PC-3 (cell line): Measurements from ENCODE around the gene KLHL28. TPM values are rescaled to one million over a fixed set of nuclear protein-coding genes. Genes with fewer than 3 reads are reported as not detected.

ENCODE experiments used
- ATAC-seq: fragments of 200-7000 bp; cut with Tn5 transposase; 2 replicates; pipeline ENCODE4 v1.9.1; 2020; ENCODE audit warnings: mild to moderate bottlenecking, moderate library complexity
- BruUV-seq: library from RNA; stranded (reverse); fragments of 400-500 nt; replicated peaks from 2 replicates; lab custom pipeline; 2021; lab: Mats Ljungman, UMichigan
- CTCF ChIA-PET: fragments of 300-600 bp; sonication (Branson Sonifier 250); formaldehyde crosslinking; loops from one replicate; lab custom pipeline; 2022; ENCODE audit warnings: antibody characterized with exemption; lab: Charles Lee
- POLR2A ChIA-PET: fragments of 300-600 bp; sonication (Branson Sonifier 250); formaldehyde crosslinking; loops from one replicate; lab custom pipeline; 2022; ENCODE audit warnings: antibody characterized with exemption; ENCODE audit not compliant: unreplicated experiment; lab: Charles Lee
- DNase-seq: peaks from one replicate; pipeline ENCODE4 v3.0.0-alpha.2; 2015
- H2AFZ ChIP-seq: fragments of 300-600 bp; sonication (generic); 2 replicates; pipeline ENCODE4 v1.6.0; 2016; ENCODE audit warnings: antibody characterized with exemption, low read length
- H3F3A ChIP-seq: fragments of 300-600 bp; sonication (generic); one replicate; pipeline ENCODE4 v1.6.0; 2017; ENCODE audit warnings: antibody characterized with exemption, low read length, control low read depth, mild to moderate bottlenecking; ENCODE audit not compliant: unreplicated experiment
- H3K27ac ChIP-seq: fragments of 300-600 bp; sonication (generic); 2 replicates; pipeline ENCODE4 v1.5.1; 2016; ENCODE audit warnings: mild to moderate bottlenecking, low read length
- H3K27me3 ChIP-seq: fragments of 300-600 bp; sonication (generic); 2 replicates; pipeline ENCODE4 v1.6.1; 2016; ENCODE audit warnings: low read length, mixed read lengths
- H3K36me3 ChIP-seq: fragments of 300-600 bp; sonication (generic); 2 replicates; pipeline ENCODE4 v1.6.1; 2016; ENCODE audit warnings: low read depth, mixed run types, low read length, mixed read lengths
- H3K4me1 ChIP-seq: fragments of 300-600 bp; sonication (generic); 2 replicates; pipeline ENCODE4 v1.5.1; 2016; ENCODE audit warnings: low read length; ENCODE audit not compliant: insufficient read depth
- H3K4me2 ChIP-seq: fragments of 300-600 bp; sonication (generic); 2 replicates; pipeline ENCODE4 v1.6.0; 2016; ENCODE audit warnings: low read length
- H3K4me3 ChIP-seq: fragments of 300-600 bp; sonication (generic); 2 replicates; pipeline ENCODE4 v1.5.1; 2016; ENCODE audit warnings: mild to moderate bottlenecking, low read length, mixed read lengths
- H3K79me2 ChIP-seq: fragments of 300-600 bp; sonication (generic); 2 replicates; pipeline ENCODE4 v1.6.1; 2017; ENCODE audit warnings: low read length, mixed read lengths
- H3K9ac ChIP-seq: fragments of 300-600 bp; sonication (generic); 2 replicates; pipeline ENCODE4 v1.6.0; 2016; ENCODE audit warnings: mild to moderate bottlenecking, low read length
- H3K9me2 ChIP-seq: fragments of 300-600 bp; sonication (generic); replicated peaks from 2 replicates; pipeline ENCODE4 v1.6.1; 2016; ENCODE audit warnings: mixed run types, low read length, mixed read lengths
- H3K9me3 ChIP-seq: fragments of 300-600 bp; sonication (generic); 2 replicates; pipeline ENCODE4 v1.6.1; 2016; ENCODE audit warnings: low read length, mixed read lengths
- H4K20me1 ChIP-seq: fragments of 300-600 bp; sonication (generic); 2 replicates; pipeline ENCODE4 v1.6.1; 2016; ENCODE audit warnings: low read length, mixed read lengths
- EZH2 ChIP-seq: fragments of 300-600 bp; sonication (generic); IDR thresholded peaks from one replicate; pipeline ENCODE4 v1.6.1; 2017; ENCODE audit warnings: antibody characterized with exemption, mild to moderate bottlenecking, low read length; ENCODE audit not compliant: unreplicated experiment
- EZH2phosphoT487 ChIP-seq: fragments of 300-600 bp; sonication (generic); IDR thresholded peaks from 2 replicates; pipeline ENCODE4 v1.6.1; 2018; ENCODE audit warnings: mild to moderate bottlenecking, antibody characterized with exemption, low read length, borderline replicate concordance
- intact Hi-C: fragments of 100-400 bp; cut with micrococcal nuclease; formaldehyde crosslinking; loops from 2 replicates; pipeline ENCODE4 v1.9.0; 2023
- total RNA-seq: library from RNA; depleted of rRNA; stranded (reverse); fragments of >200 nt; gene quantifications from 2 replicates; pipeline ENCODE4 v1.2.3, GENCODE V29; 2014
- TF ChIP-seq, protein P1 (sequence below): fragments of 300-600 bp; sonication (generic); conservative IDR thresholded peaks from 2 replicates; pipeline ENCODE4 v1.5.1; 2017; ENCODE audit warnings: antibody characterized with exemption, low read depth, mild to moderate bottlenecking, low read length

KLHL28 gene
- total RNA-seq, 1 experiment from 2014 or later = 2.5 TPM

DNA sequence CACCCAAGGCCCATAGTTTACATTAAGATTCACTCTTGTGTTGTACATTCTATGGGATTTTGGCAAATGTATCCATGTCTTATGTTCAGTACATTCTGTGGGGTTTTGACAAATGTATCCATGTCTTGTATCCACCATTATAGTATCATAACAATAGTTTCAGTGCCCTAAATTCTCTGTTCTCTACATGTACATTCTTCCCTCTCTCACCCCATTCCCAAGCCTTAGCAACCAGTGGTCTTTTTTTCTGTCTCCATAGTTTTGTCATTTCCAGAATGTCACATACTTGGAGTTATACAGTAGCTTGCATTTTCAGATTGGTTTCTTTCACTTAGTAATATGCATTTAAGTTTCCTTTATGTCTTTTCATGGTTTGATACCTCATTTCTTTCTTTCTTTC, 7.0 kb upstream of the KLHL28 start:
- Histone ChIP-seq H2AFZ (no peak overlapping the region), H3K27me3 (no peaks in the 10 kb centered on the region), H3K79me2 (peaks cover 99% of the 10 kb centered on the region), H3K4me2 (peak overlapping the region; percentile 36), H3K9me2 (no peaks in the 10 kb centered on the region), H3K4me3 (no peak overlapping the region; the same call in 1 of the 2 replicates), H4K20me1 (peaks cover 26% of the 10 kb centered on the region), H3K36me3 (no peaks in the 10 kb centered on the region), H3K4me1 (peaks cover 21% of the 10 kb centered on the region; the same call in 1 of the 2 replicates), H3F3A (no peaks in the 10 kb centered on the region), H3K27ac (no peak overlapping the region), H3K9ac (no peak overlapping the region), H3K9me3 (no peaks in the 10 kb centered on the region)
- intact Hi-C loops = no loop called here
- POLR2A ChIA-PET = no interaction called here
- DNase-seq (no peak), ATAC-seq (no peak)
- TF ChIP-seq EZH2 (no peak), EZH2phosphoT487 (no peak)
- TF ChIP-seq, protein P1, sequence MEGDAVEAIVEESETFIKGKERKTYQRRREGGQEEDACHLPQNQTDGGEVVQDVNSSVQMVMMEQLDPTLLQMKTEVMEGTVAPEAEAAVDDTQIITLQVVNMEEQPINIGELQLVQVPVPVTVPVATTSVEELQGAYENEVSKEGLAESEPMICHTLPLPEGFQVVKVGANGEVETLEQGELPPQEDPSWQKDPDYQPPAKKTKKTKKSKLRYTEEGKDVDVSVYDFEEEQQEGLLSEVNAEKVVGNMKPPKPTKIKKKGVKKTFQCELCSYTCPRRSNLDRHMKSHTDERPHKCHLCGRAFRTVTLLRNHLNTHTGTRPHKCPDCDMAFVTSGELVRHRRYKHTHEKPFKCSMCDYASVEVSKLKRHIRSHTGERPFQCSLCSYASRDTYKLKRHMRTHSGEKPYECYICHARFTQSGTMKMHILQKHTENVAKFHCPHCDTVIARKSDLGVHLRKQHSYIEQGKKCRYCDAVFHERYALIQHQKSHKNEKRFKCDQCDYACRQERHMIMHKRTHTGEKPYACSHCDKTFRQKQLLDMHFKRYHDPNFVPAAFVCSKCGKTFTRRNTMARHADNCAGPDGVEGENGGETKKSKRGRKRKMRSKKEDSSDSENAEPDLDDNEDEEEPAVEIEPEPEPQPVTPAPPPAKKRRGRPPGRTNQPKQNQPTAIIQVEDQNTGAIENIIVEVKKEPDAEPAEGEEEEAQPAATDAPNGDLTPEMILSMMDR = no peak
- no TSS peak for BruUV-seq
- CTCF ChIA-PET = no interaction called here

DNA sequence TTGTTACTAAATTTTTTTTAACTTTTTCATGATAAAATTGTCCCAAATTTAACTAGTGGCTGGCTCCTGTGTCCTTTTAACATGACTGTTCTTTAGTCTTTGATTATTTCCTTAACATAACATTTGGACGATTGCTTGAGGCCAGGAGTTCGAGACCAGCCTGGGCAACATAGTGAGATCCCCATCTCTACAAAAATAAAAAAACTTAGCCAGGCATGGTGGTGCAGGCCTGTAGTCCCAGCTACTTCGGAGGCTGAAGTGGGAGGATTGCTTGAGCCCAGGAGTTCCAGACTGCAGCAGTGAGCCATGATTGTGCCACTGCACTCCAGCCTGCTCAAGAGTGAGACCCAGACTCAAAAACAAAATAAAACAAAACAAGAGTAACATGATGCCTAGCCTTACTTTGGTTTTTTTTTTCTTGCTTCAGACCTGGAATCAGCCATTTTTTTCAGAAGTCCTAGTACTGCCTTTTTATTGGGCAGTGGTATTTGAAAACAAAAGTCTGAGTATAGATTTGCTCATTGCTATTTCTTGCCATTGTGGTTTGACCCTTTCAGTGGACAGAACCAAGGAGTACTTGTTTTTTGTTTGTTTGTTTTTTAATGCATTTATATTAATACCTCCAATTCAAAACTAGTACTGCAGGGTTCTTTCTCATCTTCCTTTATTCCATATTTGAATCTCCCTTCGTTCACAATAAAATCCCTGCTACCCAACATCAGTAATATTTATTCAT, 5.0 kb upstream of the KLHL28 start:
- H3K9ac ChIP-seq = no peak overlapping the region
- no peaks in the 10 kb centered on the region for H3K9me3 ChIP-seq
- H3K79me2 ChIP-seq = peaks cover 95% of the 10 kb centered on the region
- peak overlapping the region; percentile 61 for H3K4me3 ChIP-seq
- no peaks in the 10 kb centered on the region for H3F3A ChIP-seq
- TF ChIP-seq EZH2 (no peak), EZH2phosphoT487 (no peak)
- TF ChIP-seq, protein P1 = no peak
- no TSS peak for BruUV-seq
- H4K20me1 ChIP-seq = peaks cover 38% of the 10 kb centered on the region
- H3K36me3 ChIP-seq = no peaks in the 10 kb centered on the region
- ATAC-seq (no peak), DNase-seq (peak; percentile 34)
- ChIA-PET POLR2A (no interaction called here), CTCF (no interaction called here)
- no peak overlapping the region for H3K27ac ChIP-seq
- H3K4me1 ChIP-seq = peaks cover 23% of the 10 kb centered on the region; the same call in 1 of the 2 replicates
- H3K9me2 ChIP-seq = no peaks in the 10 kb centered on the region
- intact Hi-C loops = loop anchor here (2.0 kb wide), 1 partner anchor 14 kb away; no protein-coding TSS in a partner anchor
- H3K4me2 ChIP-seq = peak overlapping the region; percentile 80
- no peak overlapping the region for H2AFZ ChIP-seq
- no peaks in the 10 kb centered on the region for H3K27me3 ChIP-seq
